Lung (tissue), 12 donors: Measurements from ENCODE around the gene ZRANB3. TPM values are rescaled to one million over a fixed set of nuclear protein-coding genes. Genes with fewer than 3 reads are reported as not detected.
"Not testable (repeated sequence)": the region's sequence is repeated elsewhere in the genome, so short reads cannot be mapped to it uniquely, and the experiment has no call there.

Experiments used
- ATAC-seq: fragments of 200-7000 bp; cut with Tn5 transposase; one replicate; pipeline ENCODE4 v1.9.1; 2020; ENCODE audit warnings: moderate number of reproducible peaks; ENCODE audit not compliant: insufficient read depth, low FRiP score
- DNase-seq, 3 donors: peaks; one replicate each; pipeline ENCODE4 v3.0.0-alpha.2; 2013 to 2017
- H3K27ac ChIP-seq, 2 donors: one replicate each; pipeline ENCODE4 v1.5.1; 2013; ENCODE audit warnings: mild to moderate bottlenecking in 2 of 2, moderate library complexity in 2 of 2, control low read depth in 1 of 2, inconsistent platforms in 1 of 2, low read depth in 1 of 2, low read length in 1 of 2
- H3K27me3 ChIP-seq, 3 donors: one replicate each; pipeline ENCODE4 v1.5.1; 2013; ENCODE audit warnings: low read length in 2 of 3; ENCODE audit not compliant: control insufficient read depth in 3 of 3, insufficient read depth in 3 of 3
- H3K36me3 ChIP-seq, 4 donors: one replicate each; pipeline ENCODE4 v1.5.1; 2013; ENCODE audit warnings: low read length in 4 of 4, mild to moderate bottlenecking in 1 of 4, moderate library complexity in 1 of 4; ENCODE audit not compliant: control insufficient read depth in 4 of 4, insufficient read depth in 4 of 4
- H3K4me1 ChIP-seq, 5 donors: one replicate each; pipeline ENCODE4 v1.5.1; 2013; ENCODE audit warnings: low read length in 5 of 5, mild to moderate bottlenecking in 2 of 5, moderate library complexity in 1 of 5; ENCODE audit not compliant: control insufficient read depth in 5 of 5, insufficient read depth in 5 of 5
- H3K4me3 ChIP-seq: one replicate; pipeline ENCODE4 v1.5.1; 2013; ENCODE audit warnings: mild to moderate bottlenecking, control low read depth, moderate library complexity
- H3K9ac ChIP-seq, 2 donors: one replicate each; pipeline ENCODE4 v1.5.1; 2013; ENCODE audit warnings: low read length in 2 of 2, control low read depth in 1 of 2; ENCODE audit not compliant: insufficient read depth in 1 of 2
- H3K9me3 ChIP-seq, 4 donors: one replicate each; pipeline ENCODE4 v1.5.1; 2013; ENCODE audit warnings: low read length in 3 of 4, mild to moderate bottlenecking in 1 of 4, moderate library complexity in 1 of 4; ENCODE audit not compliant: control insufficient read depth in 4 of 4, insufficient read depth in 3 of 4
- CTCF ChIP-seq: IDR thresholded peaks from 2 replicates; pipeline ENCODE4 v1.5.1; 2012; ENCODE audit warnings: mild to moderate bottlenecking; ENCODE audit errors: control extremely low read depth, extremely low read depth
- WGBS, 2 donors: extraction: QIAGEN DNeasy Blood & Tissue Kit; methylation state at CpG; one replicate each; pipeline ENCODE4 v1.1.7; 2013; 5-methylcytosine and 5-hydroxymethylcytosine counted together
- polyA plus RNA-seq, 2 donors: library from polyadenylated mRNA; stranded (reverse); fragments of 200-250 nt; gene quantifications; one replicate each; pipeline ENCODE4 v1.2.1, GENCODE V29; 2013
- total RNA-seq, 2 donors: library from RNA; depleted of rRNA in 1 of 2; stranded (reverse); fragments of >200 nt in 1 of 2; gene quantifications; one replicate each; pipeline ENCODE4 v1.2.1, GENCODE V29; 2014 to 2021
- donor health status: control.
- donor health status: control.
- donor health status: Bipolar disorder and iron deficiency.
- donor health status: healthy.
- donor health status: DM: yes; HTN: yes; CAD: no.

Gene ZRANB3
- total and polyA plus RNA-seq, 4 donors, result 1.3 to 14.9 (median 3.3) TPM

GRCh38 chr2:135299165-135299564, 231.9 kb downstream of the ZRANB3 start:
- no peak overlapping the region for H3K27ac ChIP-seq
- H3K4me1 ChIP-seq, result no peaks in the 10 kb centered on the region
- no peak overlapping the region for H3K9ac ChIP-seq
- no peak for TF ChIP-seq CTCF
- H3K36me3 ChIP-seq, result peaks cover 0 to 2% (median 0%) of the 10 kb centered on the region in 4 donors
- no peak for ATAC-seq
- H3K9me3 ChIP-seq, result peaks cover 0 to 10% (median 1%) of the 10 kb centered on the region in 4 donors
- no peak overlapping the region for H3K4me3 ChIP-seq
- no peaks in the 10 kb centered on the region for H3K27me3 ChIP-seq
- no peak for DNase-seq
- 94 to 95% methylated on average over 2 of the region's 2 CpGs for WGBS, 2 donors

- not testable (repeated sequence) for H3K27ac ChIP-seq, DNase-seq, ATAC-seq
These were observed 243.9 kb downstream of the ZRANB3 start for GRCh38 chr2:135287121-135287520.

GRCh38 chr2:135285391-135285790, 245.6 kb downstream of the ZRANB3 start:
- Histone ChIP-seq H3K4me3 (no peak overlapping the region), H3K9ac (no peak overlapping the region), H3K4me1 (no peaks in the 10 kb centered on the region), H3K36me3 (no peaks in the 10 kb centered on the region), H3K27ac (no peak overlapping the region), H3K27me3 (no peaks in the 10 kb centered on the region), H3K9me3 (peaks cover 0 to 5% (median 0%) of the 10 kb centered on the region in 4 donors)
- ATAC-seq (no peak), DNase-seq (no peak)
- TF ChIP-seq CTCF, result no peak
- 73 to 87% methylated on average over 3 of the region's 3 CpGs for WGBS, 2 donors

More at GRCh38 chr2:135287121-135287520, 243.9 kb downstream of the ZRANB3 start:
- H3K9ac ChIP-seq, H3K27me3 ChIP-seq, H3K9me3 ChIP-seq, H3K4me3 ChIP-seq, H3K4me1 ChIP-seq, H3K36me3 ChIP-seq: not testable (repeated sequence)

- H3K27me3 ChIP-seq, result no peaks in the 10 kb centered on the region
- peaks cover 0 to 3% (median 0%) of the 10 kb centered on the region in 5 donors for H3K4me1 ChIP-seq
- 97% methylated on average over 1 of the region's 1 CpG for WGBS, 2 donors
- H3K36me3 ChIP-seq, result no peaks in the 10 kb centered on the region
- TF ChIP-seq CTCF, result no peak
- H3K9me3 ChIP-seq, result peaks cover 0 to 2% (median 0%) of the 10 kb centered on the region in 4 donors
- DNase-seq (no peak), ATAC-seq (no peak)
- no peak overlapping the region for H3K4me3 ChIP-seq
- H3K9ac ChIP-seq, result no peak overlapping the region
- H3K27ac ChIP-seq, result no peak overlapping the region
These were observed 249.6 kb downstream of the ZRANB3 start for GRCh38 chr2:135281379-135281778.
